Globus pallidus (tissue), 1 donor: Measurements from ENCODE around the gene RBKS.

Experiments
- DNase-seq: peaks from one replicate; pipeline ENCODE4 v3.0.0-alpha.2; 2015; ENCODE audit warnings: low spot score

RBKS gene

GRCh38 chr2:27831279-27832050, 58.7 kb downstream of the RBKS start:
- DNase-seq = no peak

GRCh38 chr2:27830656-27831055, 59.5 kb downstream of the RBKS start:
- no peak for DNase-seq

GRCh38 chr2:27829791-27830190, 60.4 kb downstream of the RBKS start:
- DNase-seq = no peak

- no peak for DNase-seq
Observed at GRCh38 chr2:27828305-27828704, 61.9 kb downstream of the RBKS start.

GRCh38 chr2:27824401-27824800, 65.8 kb downstream of the RBKS start:
- no peak for DNase-seq

GRCh38 chr2:27823569-27823968, 66.6 kb downstream of the RBKS start:
- no peak for DNase-seq

- no peak for DNase-seq
Observed at GRCh38 chr2:27823135-27823534, 67.1 kb downstream of the RBKS start.

- DNase-seq = no peak
Observed at GRCh38 chr2:27822049-27822448, 68.1 kb downstream of the RBKS start.

GRCh38 chr2:27815860-27816438, 74.2 kb downstream of the RBKS start:
- no peak for DNase-seq

GRCh38 chr2:27814758-27815157, 75.4 kb downstream of the RBKS start:
- DNase-seq = no peak

GRCh38 chr2:27811768-27812167, 78.4 kb downstream of the RBKS start:
- no peak for DNase-seq

GRCh38 chr2:27810455-27810854, 79.7 kb downstream of the RBKS start:
- no peak for DNase-seq

GRCh38 chr2:27809761-27810241, 80.4 kb downstream of the RBKS start:
- no peak for DNase-seq

GRCh38 chr2:27808984-27809383, 81.2 kb downstream of the RBKS start:
- no peak for DNase-seq

- DNase-seq = no peak
Observed at GRCh38 chr2:27808418-27808817, 81.8 kb downstream of the RBKS start.

- DNase-seq = no peak
Observed at GRCh38 chr2:27807476-27807875, 82.7 kb downstream of the RBKS start.

- DNase-seq = no peak
Observed at GRCh38 chr2:27806311-27807059, 83.7 kb downstream of the RBKS start.

GRCh38 chr2:27805180-27805579, 85.0 kb downstream of the RBKS start:
- no peak for DNase-seq

GRCh38 chr2:27804146-27804545, 86.0 kb downstream of the RBKS start:
- no peak for DNase-seq

- DNase-seq = no peak
Observed at GRCh38 chr2:27803046-27803445, 87.1 kb downstream of the RBKS start.

GRCh38 chr2:27802547-27802946, 87.6 kb downstream of the RBKS start:
- DNase-seq = no peak

GRCh38 chr2:27800856-27801255, 89.3 kb downstream of the RBKS start:
- DNase-seq = no peak

GRCh38 chr2:27799646-27800010, 90.6 kb downstream of the RBKS start:
- no peak for DNase-seq
